Astrocyte (in vitro differentiated cells and primary cell): Measurements from ENCODE around the gene ATP2C2. TPM values are rescaled to one million over a fixed set of nuclear protein-coding genes. Genes with fewer than 3 reads are reported as not detected.

Experiments
- DNase-seq: peaks from one replicate; pipeline ENCODE4 v3.0.0-alpha.2; 2010; ENCODE audit warnings: low read depth
- FAIRE-seq: peaks from 2 replicates; lab custom pipeline; 2011; peaks lifted over from hg19 to GRCh38; lab: Jason Lieb, UNC
- H2AFZ ChIP-seq: 2 replicates; pipeline ENCODE4 v1.6.0; 2012; ENCODE audit warnings: low read depth, low read length, inconsistent platforms
- H3K27ac ChIP-seq: 2 replicates; pipeline ENCODE4 v1.5.1; 2011; ENCODE audit warnings: low read depth, low read length, inconsistent platforms
- H3K27me3 ChIP-seq: 2 replicates; pipeline ENCODE4 v1.6.0; 2011; ENCODE audit warnings: low read length, inconsistent platforms; ENCODE audit not compliant: insufficient read depth
- H3K36me3 ChIP-seq: 2 replicates; pipeline ENCODE4 v1.5.1; 2011; ENCODE audit warnings: low read length, inconsistent platforms; ENCODE audit not compliant: insufficient read depth
- H3K4me1 ChIP-seq: 2 replicates; pipeline ENCODE4 v1.5.1; 2011; ENCODE audit warnings: low read length, inconsistent platforms; ENCODE audit not compliant: insufficient read depth
- H3K4me2 ChIP-seq: 2 replicates; pipeline ENCODE4 v1.6.0; 2012; ENCODE audit warnings: low read length, inconsistent platforms
- H3K4me3 ChIP-seq: 2 replicates; pipeline ENCODE4 v1.5.1; 2011; ENCODE audit warnings: low read depth, mild to moderate bottlenecking, low read length, inconsistent platforms; ENCODE audit not compliant: insufficient read depth
- H3K79me2 ChIP-seq: 2 replicates; pipeline ENCODE4 v1.6.0; 2012; ENCODE audit warnings: mild to moderate bottlenecking, low read length, inconsistent platforms; ENCODE audit not compliant: insufficient read depth
- H3K9ac ChIP-seq: 2 replicates; pipeline ENCODE4 v1.6.0; 2012; ENCODE audit warnings: mild to moderate bottlenecking, low read length, inconsistent platforms
- H3K9me3 ChIP-seq: 2 replicates; pipeline ENCODE4 v1.5.1; 2012; ENCODE audit warnings: low read depth, mild to moderate bottlenecking, low read length, inconsistent platforms; ENCODE audit not compliant: insufficient read depth
- H4K20me1 ChIP-seq: 2 replicates; pipeline ENCODE4 v1.6.0; 2012; ENCODE audit warnings: low read length, inconsistent platforms; ENCODE audit not compliant: insufficient read depth
- H3K27ac Mint-ChIP-seq: one replicate; pipeline ENCODE4 v1.8.0; 2021; ENCODE audit warnings: mild to moderate bottlenecking, mixed read lengths; ENCODE audit not compliant: unreplicated experiment
- H3K27me3 Mint-ChIP-seq: one replicate; pipeline ENCODE4 v1.8.0; 2021; ENCODE audit warnings: low read depth, mixed read lengths; ENCODE audit not compliant: unreplicated experiment
- H3K36me3 Mint-ChIP-seq: one replicate; pipeline ENCODE4 v1.8.0; 2021; ENCODE audit warnings: low read depth, mixed read lengths; ENCODE audit not compliant: unreplicated experiment
- H3K4me1 Mint-ChIP-seq: one replicate; pipeline ENCODE4 v1.8.0; 2021; ENCODE audit warnings: low read depth, mixed read lengths; ENCODE audit not compliant: unreplicated experiment
- H3K4me3 Mint-ChIP-seq: one replicate; pipeline ENCODE4 v1.8.0; 2021; ENCODE audit warnings: mild to moderate bottlenecking, moderate library complexity, mixed read lengths; ENCODE audit not compliant: unreplicated experiment
- H3K9me3 Mint-ChIP-seq: one replicate; pipeline ENCODE4 v1.8.0; 2021; ENCODE audit warnings: mild to moderate bottlenecking, mixed read lengths; ENCODE audit not compliant: unreplicated experiment
- EZH2 ChIP-seq: IDR thresholded peaks from 2 replicates; pipeline ENCODE4 v1.6.1; 2012; ENCODE audit warnings: mild to moderate bottlenecking, low read length, inconsistent platforms; ENCODE audit not compliant: insufficient read depth
- total RNA-seq: library from RNA; stranded (reverse); gene quantifications from 2 replicates; pipeline ENCODE4 v1.2.1, GENCODE V29; 2021
- TF ChIP-seq, protein P1 (sequence below): IDR thresholded peaks from 2 replicates; pipeline ENCODE4 v1.5.1; 2011; ENCODE audit warnings: low read depth, mild to moderate bottlenecking, inconsistent platforms, low read length, moderate library complexity; ENCODE audit not compliant: insufficient read depth

Gene ATP2C2
- total RNA-seq, 1 donor from 2014 or later, result 0.41 TPM

DNA sequence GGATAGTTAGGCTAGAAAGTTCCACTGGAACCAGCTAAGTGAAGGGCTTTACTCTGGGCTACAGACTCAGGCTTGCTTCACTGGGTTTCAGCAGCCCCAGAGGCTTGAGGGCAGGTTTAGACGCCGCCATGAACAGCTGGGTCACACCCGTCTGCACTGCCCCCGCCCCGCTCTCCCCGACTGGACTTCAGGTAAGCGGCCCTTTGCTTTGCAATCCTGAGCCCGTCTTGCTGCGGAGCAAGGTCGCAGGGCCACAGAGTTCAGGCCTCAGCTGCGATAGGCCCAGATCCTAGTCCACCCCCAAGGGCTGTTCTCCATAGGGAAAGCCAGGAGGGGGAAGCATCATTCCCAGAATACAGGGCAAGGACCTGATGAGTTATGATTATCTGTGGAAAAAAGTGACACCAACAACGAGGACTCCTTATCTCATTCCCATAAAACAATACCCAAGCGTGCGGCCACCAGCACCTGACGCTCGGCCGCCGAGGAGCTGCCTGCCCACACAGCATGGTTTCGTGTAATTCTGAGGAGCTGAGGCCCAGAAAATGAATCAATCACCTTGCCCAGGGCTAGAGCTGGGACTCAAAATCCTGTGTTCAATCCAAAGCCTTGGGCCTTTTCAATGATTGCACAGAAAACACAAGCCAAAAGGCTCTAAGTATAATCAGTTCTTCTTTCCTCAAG, 115.7 kb downstream of the ATP2C2 start:
- no peaks in the 10 kb centered on the region for H3K79me2 ChIP-seq
- no peaks in the 10 kb centered on the region for H3K9me3 ChIP-seq
- H3K4me3 ChIP-seq, result no peak overlapping the region
- TF ChIP-seq EZH2, result no peak
- H3K27me3 Mint-ChIP-seq, result no peaks in the 10 kb centered on the region
- no peak overlapping the region for H3K27ac Mint-ChIP-seq
- H3K4me3 Mint-ChIP-seq, result no peak overlapping the region
- no peak overlapping the region for H3K27ac ChIP-seq
- no peak overlapping the region for H3K9ac ChIP-seq
- H3K4me1 Mint-ChIP-seq, result peaks cover 2% of the 10 kb centered on the region
- no peaks in the 10 kb centered on the region for H3K9me3 Mint-ChIP-seq
- FAIRE-seq, result no peak
- peaks cover 40% of the 10 kb centered on the region for H4K20me1 ChIP-seq
- H3K27me3 ChIP-seq, result no peaks in the 10 kb centered on the region
- H3K36me3 Mint-ChIP-seq, result peaks cover 11% of the 10 kb centered on the region
- no peak for DNase-seq
- H2AFZ ChIP-seq, result no peak overlapping the region
- H3K4me2 ChIP-seq, result no peak overlapping the region
- H3K4me1 ChIP-seq, result no peaks in the 10 kb centered on the region
- peaks cover 23% of the 10 kb centered on the region for H3K36me3 ChIP-seq

DNA sequence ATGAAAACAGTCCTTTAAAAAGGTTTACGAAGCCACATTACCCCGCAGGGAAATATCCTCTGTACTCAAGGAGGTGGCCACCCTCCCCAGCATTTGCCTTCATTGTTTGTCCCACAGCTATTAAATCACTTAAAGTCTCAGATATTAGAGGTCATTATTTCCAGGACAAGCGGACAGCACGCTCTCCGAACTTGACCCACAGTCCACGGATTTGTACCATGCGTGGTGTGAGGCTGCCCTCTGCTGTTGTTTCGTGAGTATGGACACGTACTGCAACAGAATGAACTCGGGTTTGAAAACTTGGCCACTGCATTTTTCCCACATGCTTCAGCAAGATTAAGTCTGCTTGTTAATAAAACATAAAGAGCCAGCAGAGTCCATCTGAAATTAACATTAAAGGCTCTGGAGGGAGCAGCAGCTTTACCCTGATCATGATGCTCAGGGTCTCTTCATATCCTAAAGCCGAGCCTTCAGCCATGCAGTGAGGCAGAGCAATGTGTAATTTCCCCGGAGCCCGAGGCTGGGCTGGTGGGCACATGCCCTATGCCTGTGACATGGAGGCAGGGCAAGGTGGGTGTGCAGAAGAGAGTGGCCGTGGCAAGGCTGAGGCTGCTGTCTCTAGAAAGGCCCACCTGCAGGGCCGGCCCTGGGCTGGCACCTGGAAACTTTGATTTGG, 116.4 kb downstream of the ATP2C2 start:
- no peak overlapping the region for H3K27ac ChIP-seq
- peaks cover 42% of the 10 kb centered on the region for H4K20me1 ChIP-seq
- FAIRE-seq, result no peak
- no peaks in the 10 kb centered on the region for H3K4me1 Mint-ChIP-seq
- TF ChIP-seq EZH2, result no peak
- TF ChIP-seq, protein P1, sequence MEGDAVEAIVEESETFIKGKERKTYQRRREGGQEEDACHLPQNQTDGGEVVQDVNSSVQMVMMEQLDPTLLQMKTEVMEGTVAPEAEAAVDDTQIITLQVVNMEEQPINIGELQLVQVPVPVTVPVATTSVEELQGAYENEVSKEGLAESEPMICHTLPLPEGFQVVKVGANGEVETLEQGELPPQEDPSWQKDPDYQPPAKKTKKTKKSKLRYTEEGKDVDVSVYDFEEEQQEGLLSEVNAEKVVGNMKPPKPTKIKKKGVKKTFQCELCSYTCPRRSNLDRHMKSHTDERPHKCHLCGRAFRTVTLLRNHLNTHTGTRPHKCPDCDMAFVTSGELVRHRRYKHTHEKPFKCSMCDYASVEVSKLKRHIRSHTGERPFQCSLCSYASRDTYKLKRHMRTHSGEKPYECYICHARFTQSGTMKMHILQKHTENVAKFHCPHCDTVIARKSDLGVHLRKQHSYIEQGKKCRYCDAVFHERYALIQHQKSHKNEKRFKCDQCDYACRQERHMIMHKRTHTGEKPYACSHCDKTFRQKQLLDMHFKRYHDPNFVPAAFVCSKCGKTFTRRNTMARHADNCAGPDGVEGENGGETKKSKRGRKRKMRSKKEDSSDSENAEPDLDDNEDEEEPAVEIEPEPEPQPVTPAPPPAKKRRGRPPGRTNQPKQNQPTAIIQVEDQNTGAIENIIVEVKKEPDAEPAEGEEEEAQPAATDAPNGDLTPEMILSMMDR, result peak; percentile 83
- no peak overlapping the region for H3K4me2 ChIP-seq
- peak; percentile 23 for DNase-seq
- H3K27me3 ChIP-seq, result no peaks in the 10 kb centered on the region
- no peak overlapping the region for H3K4me3 ChIP-seq
- no peaks in the 10 kb centered on the region for H3K79me2 ChIP-seq
- H3K9me3 ChIP-seq, result no peaks in the 10 kb centered on the region
- no peaks in the 10 kb centered on the region for H3K9me3 Mint-ChIP-seq
- H3K4me1 ChIP-seq, result no peaks in the 10 kb centered on the region
- no peak overlapping the region for H2AFZ ChIP-seq
- no peak overlapping the region for H3K27ac Mint-ChIP-seq
- no peak overlapping the region for H3K4me3 Mint-ChIP-seq
- peaks cover 9% of the 10 kb centered on the region for H3K36me3 Mint-ChIP-seq
- H3K36me3 ChIP-seq, result peaks cover 30% of the 10 kb centered on the region
- H3K27me3 Mint-ChIP-seq, result no peaks in the 10 kb centered on the region
- no peak overlapping the region for H3K9ac ChIP-seq

DNA sequence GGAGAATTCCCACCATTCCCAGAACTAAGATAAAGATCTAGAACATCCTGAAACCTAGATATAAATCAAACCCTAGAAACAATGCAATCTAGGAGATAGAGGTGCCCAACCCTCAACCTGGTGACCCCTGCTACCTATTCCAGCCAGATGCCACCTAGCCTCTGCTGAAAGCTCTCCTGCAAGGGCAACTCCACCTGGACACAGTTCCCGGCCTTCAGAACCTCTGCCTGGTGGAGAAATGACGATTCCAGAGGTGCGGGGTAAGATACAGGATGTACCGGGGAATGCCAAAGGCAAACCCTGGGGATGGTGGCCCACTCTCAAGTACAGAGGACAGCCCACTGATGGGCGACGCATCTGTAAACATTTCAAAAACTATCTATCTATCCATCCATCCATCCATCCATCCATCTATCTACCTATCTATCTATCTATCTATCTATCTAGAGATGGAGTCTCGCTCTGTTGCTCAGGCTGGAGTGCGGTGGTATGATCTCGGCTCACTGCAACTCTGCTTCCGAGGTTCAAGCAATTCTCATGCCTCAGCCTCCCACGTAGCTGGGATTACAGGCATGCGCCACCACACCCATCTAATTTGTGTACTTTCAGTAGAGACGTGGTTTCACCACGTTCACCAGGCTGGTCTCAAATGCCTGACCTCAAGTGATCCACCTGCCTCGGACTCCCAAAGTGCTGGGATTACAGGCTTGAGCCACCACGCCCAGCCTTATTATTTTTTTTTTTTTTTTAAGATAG, 117.1 kb downstream of the ATP2C2 start:
- H3K27me3 Mint-ChIP-seq, result no peaks in the 10 kb centered on the region
- no peaks in the 10 kb centered on the region for H3K9me3 Mint-ChIP-seq
- no peaks in the 10 kb centered on the region for H3K4me1 Mint-ChIP-seq
- DNase-seq, result no peak
- no peaks in the 10 kb centered on the region for H3K79me2 ChIP-seq
- H3K9me3 ChIP-seq, result no peaks in the 10 kb centered on the region
- H3K27ac Mint-ChIP-seq, result no peak overlapping the region
- peaks cover 35% of the 10 kb centered on the region for H3K36me3 ChIP-seq
- H2AFZ ChIP-seq, result no peak overlapping the region
- no peaks in the 10 kb centered on the region for H3K4me1 ChIP-seq
- H3K9ac ChIP-seq, result no peak overlapping the region
- H3K4me3 Mint-ChIP-seq, result no peak overlapping the region
- H3K27me3 ChIP-seq, result no peaks in the 10 kb centered on the region
- H4K20me1 ChIP-seq, result peaks cover 42% of the 10 kb centered on the region
- peaks cover 9% of the 10 kb centered on the region for H3K36me3 Mint-ChIP-seq
- no peak for FAIRE-seq
- no peak overlapping the region for H3K27ac ChIP-seq
- H3K4me2 ChIP-seq, result no peak overlapping the region
- TF ChIP-seq, protein P1, result no peak
- TF ChIP-seq EZH2, result no peak
- H3K4me3 ChIP-seq, result no peak overlapping the region
